VCaP (cell line): ENCODE data around the gene AREL1.

Source experiments
- H3K27ac ChIP-seq: fragments of 450-650 bp; 2 replicates; pipeline ENCODE4 v1.5.1; 2017
- CTCF ChIP-seq: fragments of 450-650 bp; conservative IDR thresholded peaks from 2 replicates; pipeline ENCODE4 v1.5.1; 2017; ENCODE audit warnings: mild to moderate bottlenecking, moderate library complexity

The AREL1 gene

GRCh38 chr14:74685056-74685455 is 27.8 kb downstream of the AREL1 start:
- TF ChIP-seq CTCF: no peak
- H3K27ac ChIP-seq: no peak overlapping the region

GRCh38 chr14:74684434-74684833 is 28.4 kb downstream of the AREL1 start:
- H3K27ac ChIP-seq: no peak overlapping the region
- TF ChIP-seq CTCF: no peak

GRCh38 chr14:74683406-74683805 is 29.5 kb downstream of the AREL1 start:
- TF ChIP-seq CTCF: no peak

GRCh38 chr14:74682169-74682952 is 30.5 kb downstream of the AREL1 start:
- H3K27ac ChIP-seq: no peak overlapping the region

More at GRCh38 chr14:74683406-74683805, 29.5 kb downstream of the AREL1 start:
- no peak overlapping the region for H3K27ac ChIP-seq

GRCh38 chr14:74675219-74675618 is 37.7 kb downstream of the AREL1 start:
- no peak for TF ChIP-seq CTCF
- no peak overlapping the region for H3K27ac ChIP-seq

More at GRCh38 chr14:74682169-74682952, 30.5 kb downstream of the AREL1 start:
- TF ChIP-seq CTCF: no peak

- no peak for TF ChIP-seq CTCF
- H3K27ac ChIP-seq: no peak overlapping the region
Measured at GRCh38 chr14:74673768-74674167, 39.1 kb downstream of the AREL1 start.

GRCh38 chr14:74671789-74672188 is 41.1 kb downstream of the AREL1 start:
- no peak for TF ChIP-seq CTCF
- no peak overlapping the region for H3K27ac ChIP-seq
